Heart right ventricle (tissue), 16 donors: Measurements from ENCODE around the gene TRERF1. TPM values are rescaled to one million over a fixed set of nuclear protein-coding genes. Genes with fewer than 3 reads are reported as not detected.
A peak's percentile ranks its signal among the peaks of the same experiment; 100 is the strongest.

ENCODE experiments used
- ATAC-seq, 8 donors: fragments of 200-7000 bp; cut with Tn5 transposase; one replicate each; pipeline ENCODE4 v1.9.1; 2020; ENCODE audit warnings: mild to moderate bottlenecking in 8 of 8, moderate library complexity in 8 of 8, moderate number of reproducible peaks in 1 of 8
- DNase-seq, 2 donors: peaks; one replicate each; pipeline ENCODE4 v3.0.0-alpha.2; 2020
- H3K27ac ChIP-seq, 10 donors: fragments of 200-600 bp; sonication (generic) in 2 of 10; one replicate each; pipeline versions ENCODE4 v1.5.0 to v1.8.0; 2020 to 2022; ENCODE audit warnings: mild to moderate bottlenecking in 3 of 10
- H3K27me3 ChIP-seq, 7 donors: fragments of 200-600 bp; one replicate each; pipeline ENCODE4 v1.8.0; 2021 to 2022; ENCODE audit warnings: mild to moderate bottlenecking in 2 of 7
- H3K36me3 ChIP-seq, 9 donors: fragments of 200-600 bp; sonication (generic) in 1 of 9; one replicate each; pipeline versions ENCODE4 v1.5.0 to v1.8.0; 2020 to 2022; ENCODE audit warnings: mild to moderate bottlenecking in 2 of 9
- H3K4me1 ChIP-seq, 9 donors: fragments of 200-600 bp; sonication (generic) in 1 of 9; one replicate each; pipeline versions ENCODE4 v1.5.0 to v1.8.0; 2020 to 2022; ENCODE audit warnings: mild to moderate bottlenecking in 4 of 9
- H3K4me3 ChIP-seq, 10 donors: fragments of 200-600 bp; sonication (generic) in 2 of 10; one replicate each; pipeline versions ENCODE4 v1.5.0 to v1.8.0; 2020 to 2022; ENCODE audit warnings: mild to moderate bottlenecking in 7 of 10, moderate library complexity in 2 of 10
- H3K9me3 ChIP-seq, 11 donors: fragments of 200-600 bp in 10 of 11; sonication (generic) in 2 of 11; one replicate each; pipeline versions ENCODE4 v1.5.0 to v1.8.0; 2013 to 2022; ENCODE audit warnings: mild to moderate bottlenecking in 2 of 11, control low read depth in 1 of 11, moderate library complexity in 1 of 11
- WGBS, 2 donors: extraction: QIAGEN DNeasy Blood & Tissue Kit; methylation state at CpG; one replicate each; pipeline ENCODE4 v1.1.7; 2013; ENCODE audit warnings: inconsistent platforms in 1 of 2; 5-methylcytosine and 5-hydroxymethylcytosine counted together
- intact Hi-C, 10 donors: fragments of 100-400 bp; cut with DNase I; formaldehyde crosslinking; loops; one replicate each; pipeline versions ENCODE4 v1.11.1 to v1.14.2; 2022
- polyA plus RNA-seq, 2 donors: library from polyadenylated mRNA; stranded (reverse); fragments of 200-250 nt; gene quantifications; one replicate each; pipeline ENCODE4 v1.2.3, GENCODE V29; 2013
- total RNA-seq, 10 donors: library from RNA; stranded (reverse); fragmentation: NEBNext Ultra II Directional in 3 of 10; extraction: Animal tissue kit (Norgen Biotek cat#: 25700) in 3 of 10; gene quantifications; one replicate each; pipeline versions ENCODE4 v1.2.1 to v1.2.4, GENCODE V29; 2021 to 2023
- TF ChIP-seq, protein P1 (sequence below), 9 donors: fragments of 200-600 bp; sonication (generic) in 2 of 9; IDR thresholded peaks; one replicate each; pipeline versions ENCODE4 v1.5.0 to v1.8.0; 2021 to 2022; ENCODE audit warnings: antibody characterized with exemption in 9 of 9, mild to moderate bottlenecking in 5 of 9, moderate library complexity in 1 of 9
- donor health status: Arrhythmogenic right ventricular cardiomyopathy.
- donor health status: ischemic (EF 13 %, LVEDD 7.1; RV severe dilation, severe dysfunction).
- donor health status: healthy with polysubstance abuse.
- donor health status: DM: no; HTN: yes; CAD: no.
- donor health status: DM: no; HTN: no; CAD: no.
- donor health status: ischemic (EF 25% LVEDD 6.9; RV normal size, moderate dysfunction).
- donor health status: ischemic (EF 25% LVEDD 5.7; RV mildly dilated, moderate dysfunction).
- donor health status: healthy.
- donor health status: DM: yes; HTN: yes; CAD: no.
- donor health status: Ischemic cardiomyopathy.
- donor health status: ischemic (EF 35%, LVEDD 5.7; RV mildly dilated, moderate dysfunction).
- donor health status: nonischemic (EF 11% LVEDD 7.7; RV severe dilation, severe dysfunction).
- donor health status: DM: yes; HTN: yes; CAD: no.
- donor health status: PGD.
- donor health status: ischemic (EF 29% LVEDD 5.4; RV normal size, mild dysfunction).
- donor health status: nonischemic (EF 23%, LVEDD 6.1; RV moderate dilation, normal function).

TRERF1 gene
- total and polyA plus RNA-seq, 12 donors: 0.75 to 2.8 (median 1.6) TPM

DNA sequence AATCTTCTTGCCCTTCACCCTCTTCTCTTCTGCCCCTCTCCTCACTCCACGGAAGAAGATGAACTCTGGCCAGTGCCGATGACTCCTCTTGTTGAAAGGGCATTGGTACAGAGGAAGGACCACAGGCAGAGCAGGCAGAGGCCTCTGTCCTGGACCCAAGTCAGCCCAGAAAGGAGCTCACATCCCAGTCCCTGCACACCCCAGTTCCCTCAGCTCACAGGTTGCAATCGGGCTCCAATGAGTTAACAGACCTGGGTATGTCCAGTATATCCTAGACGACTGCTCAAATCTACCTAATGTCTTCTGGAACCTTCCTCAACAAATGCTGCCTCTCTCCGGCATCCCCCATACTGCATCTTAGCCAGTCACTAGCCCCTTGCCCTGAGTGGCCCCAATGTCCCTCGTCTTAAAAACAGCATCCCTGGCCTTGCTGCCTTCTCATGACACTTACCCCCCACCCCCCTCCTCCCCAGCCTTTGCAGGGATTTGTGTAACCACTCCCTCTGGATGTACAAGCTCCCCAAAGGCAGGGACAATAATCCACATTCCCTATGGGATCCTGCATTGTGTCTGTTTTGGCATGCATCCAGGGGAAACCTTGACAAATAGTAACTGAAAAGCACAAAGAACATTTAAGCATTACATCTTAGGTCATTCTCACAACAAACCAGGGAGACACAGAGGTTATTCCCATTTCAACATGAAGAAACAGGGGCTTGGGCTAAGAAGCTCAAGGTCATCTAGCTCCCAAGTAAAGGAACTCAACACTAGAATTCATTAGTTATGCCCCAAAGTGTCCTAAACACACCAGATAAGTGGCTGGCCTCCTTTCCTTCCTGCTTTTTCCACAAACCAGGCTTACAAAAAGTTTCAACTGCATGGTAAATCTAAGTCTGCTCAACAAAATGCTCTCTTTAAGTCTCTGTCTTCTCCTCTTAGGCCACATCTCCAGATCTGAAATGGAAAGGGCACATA is 45.1 kb downstream of the TRERF1 start:
- DNase-seq (peak; percentile 17 to 50), ATAC-seq (peak in 5 of 8 donors; percentile 34 to 58 (median 58))
- Histone ChIP-seq H3K36me3 (no peaks in the 10 kb centered on the region), H3K4me1 (peaks cover 3 to 85% (median 41%) of the 10 kb centered on the region in 9 donors), H3K9me3 (no peaks in the 10 kb centered on the region), H3K27ac (peak overlapping the region in 7 of 10 donors; percentile 26 to 74 (median 51)), H3K4me3 (no peak overlapping the region), H3K27me3 (no peaks in the 10 kb centered on the region)
- intact Hi-C loops: loop anchor here in 2 of 10 donors (1.0 to 5.0 kb wide), 3 partner anchors 10 to 46 kb away; partner anchors contain the start of gene TRERF1 (in 1 of the 2)
- TF ChIP-seq, protein P1, sequence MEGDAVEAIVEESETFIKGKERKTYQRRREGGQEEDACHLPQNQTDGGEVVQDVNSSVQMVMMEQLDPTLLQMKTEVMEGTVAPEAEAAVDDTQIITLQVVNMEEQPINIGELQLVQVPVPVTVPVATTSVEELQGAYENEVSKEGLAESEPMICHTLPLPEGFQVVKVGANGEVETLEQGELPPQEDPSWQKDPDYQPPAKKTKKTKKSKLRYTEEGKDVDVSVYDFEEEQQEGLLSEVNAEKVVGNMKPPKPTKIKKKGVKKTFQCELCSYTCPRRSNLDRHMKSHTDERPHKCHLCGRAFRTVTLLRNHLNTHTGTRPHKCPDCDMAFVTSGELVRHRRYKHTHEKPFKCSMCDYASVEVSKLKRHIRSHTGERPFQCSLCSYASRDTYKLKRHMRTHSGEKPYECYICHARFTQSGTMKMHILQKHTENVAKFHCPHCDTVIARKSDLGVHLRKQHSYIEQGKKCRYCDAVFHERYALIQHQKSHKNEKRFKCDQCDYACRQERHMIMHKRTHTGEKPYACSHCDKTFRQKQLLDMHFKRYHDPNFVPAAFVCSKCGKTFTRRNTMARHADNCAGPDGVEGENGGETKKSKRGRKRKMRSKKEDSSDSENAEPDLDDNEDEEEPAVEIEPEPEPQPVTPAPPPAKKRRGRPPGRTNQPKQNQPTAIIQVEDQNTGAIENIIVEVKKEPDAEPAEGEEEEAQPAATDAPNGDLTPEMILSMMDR (IDR thresholded peaks at IDR 0.05): no peak
- 67 to 76% methylated on average over 6 of the region's 6 CpGs for WGBS, 2 donors

DNA sequence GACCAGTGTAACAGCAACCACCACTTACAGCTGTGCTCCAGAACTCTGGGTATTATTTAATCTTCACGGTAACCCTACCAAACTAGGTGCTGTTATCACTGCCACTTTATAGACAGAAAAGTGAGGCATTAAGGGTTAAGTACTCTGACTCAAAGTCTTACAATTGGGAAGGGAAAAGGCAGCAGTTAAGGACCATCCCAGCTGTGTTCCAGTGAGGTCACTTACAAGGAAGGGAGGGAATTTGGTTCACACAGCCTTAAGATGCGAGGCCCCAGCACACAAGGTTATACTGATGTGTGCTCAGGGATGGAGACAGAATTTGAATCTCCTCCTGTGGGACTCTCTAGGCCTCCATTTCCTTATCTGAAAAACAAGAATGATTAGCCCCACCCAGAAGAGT is 46.7 kb downstream of the TRERF1 start:
- peak overlapping the region in 9 of 10 donors; percentile 24 to 75 (median 55) for H3K27ac ChIP-seq
- ATAC-seq (peak; percentile 68 to 87 (median 80)), DNase-seq (peak in 1 of 2 donors; percentile 31)
- no peak overlapping the region for H3K4me3 ChIP-seq
- WGBS, 2 donors: 46 to 53% methylated on average over 2 of the region's 2 CpGs
- intact Hi-C loops: loop anchor here in 2 of 10 donors (2.0 to 5.0 kb wide), 2 partner anchors 47 to 48 kb away; partner anchors contain the start of gene TRERF1 (in 1 of the 2)
- no peaks in the 10 kb centered on the region for H3K9me3 ChIP-seq
- TF ChIP-seq, protein P1 (IDR thresholded peaks at IDR 0.05): no peak
- H3K27me3 ChIP-seq: no peaks in the 10 kb centered on the region
- peaks cover 3 to 77% (median 41%) of the 10 kb centered on the region in 9 donors for H3K4me1 ChIP-seq
- no peaks in the 10 kb centered on the region for H3K36me3 ChIP-seq

DNA sequence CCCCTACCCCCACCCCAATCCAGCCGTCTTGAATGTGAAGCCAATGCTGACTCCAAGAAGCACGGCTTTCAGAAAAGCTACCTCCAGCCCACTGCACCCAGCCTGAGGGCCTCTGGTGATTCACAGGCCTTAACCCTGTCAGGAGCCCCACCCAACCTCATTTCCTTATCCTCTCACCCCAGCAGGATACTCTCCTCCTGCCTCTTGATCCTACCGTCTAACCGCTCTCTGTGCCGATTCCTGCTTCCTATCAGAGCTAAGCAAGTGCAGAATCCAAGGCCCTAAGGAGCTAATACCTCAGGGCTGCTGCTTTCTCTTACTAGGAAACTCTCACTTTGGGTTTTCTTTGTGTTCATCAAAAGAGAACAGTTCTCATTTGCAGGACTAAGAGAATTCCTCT is 47.2 kb downstream of the TRERF1 start:
- Histone ChIP-seq H3K27ac (peak overlapping the region; percentile 18 to 75 (median 54)), H3K4me1 (peaks cover 3 to 77% (median 41%) of the 10 kb centered on the region in 9 donors), H3K36me3 (no peaks in the 10 kb centered on the region), H3K9me3 (no peaks in the 10 kb centered on the region), H3K4me3 (no peak overlapping the region), H3K27me3 (no peaks in the 10 kb centered on the region)
- TF ChIP-seq, protein P1 (IDR thresholded peaks at IDR 0.05): no peak
- WGBS, 2 donors: 40 to 44% methylated on average over 5 of the region's 5 CpGs
- intact Hi-C loops: loop anchor here in 2 of 10 donors (2.0 to 5.0 kb wide), 2 partner anchors 48 kb away; partner anchors contain the start of gene TRERF1 (in 1 of the 2)
- ATAC-seq (peak in 7 of 8 donors; percentile 51 to 83 (median 73)), DNase-seq (peak in 1 of 2 donors; percentile 22)

DNA sequence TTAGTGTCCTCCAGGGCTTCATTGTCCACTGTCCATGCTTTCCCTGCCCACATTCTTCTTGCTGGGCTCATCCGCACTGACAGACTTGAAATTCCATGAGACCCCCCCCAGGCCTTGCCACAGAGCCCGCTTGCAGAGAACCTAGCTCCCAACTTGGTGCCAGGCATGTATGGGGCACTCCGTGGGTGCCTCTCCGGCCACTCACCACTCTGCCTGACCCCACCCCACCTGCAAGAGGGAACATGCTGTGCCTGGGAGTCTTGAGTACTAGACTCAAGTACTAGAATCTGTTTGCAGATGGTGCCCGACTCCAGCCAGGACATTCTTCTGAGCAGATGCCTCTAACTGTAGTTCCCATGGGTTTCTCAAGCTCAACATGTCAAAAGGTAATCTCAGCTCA is 47.9 kb downstream of the TRERF1 start:
- intact Hi-C loops: loop anchor here in 2 of 10 donors (2.0 to 5.0 kb wide), 2 partner anchors 48 to 49 kb away; partner anchors contain the start of gene TRERF1 (in 1 of the 2)
- Histone ChIP-seq H3K9me3 (no peaks in the 10 kb centered on the region), H3K4me3 (no peak overlapping the region), H3K36me3 (no peaks in the 10 kb centered on the region), H3K27me3 (no peaks in the 10 kb centered on the region), H3K4me1 (peaks cover 3 to 71% (median 41%) of the 10 kb centered on the region in 9 donors), H3K27ac (peak overlapping the region in 7 of 10 donors; percentile 24 to 75 (median 53))
- DNase-seq (no peak), ATAC-seq (no peak)
- TF ChIP-seq, protein P1 (IDR thresholded peaks at IDR 0.05): no peak
- 89 to 94% methylated on average over 5 of the region's 5 CpGs for WGBS, 2 donors
